Mucosa of descending colon (tissue), 3 donors: ENCODE data around the gene FYN. TPM values are rescaled to one million over a fixed set of nuclear protein-coding genes. Genes with fewer than 3 reads are reported as not detected.
A peak's percentile ranks its signal among the peaks of the same experiment; 100 is the strongest.

ENCODE experiments used
- ATAC-seq: fragments of 200-7000 bp; cut with Tn5 transposase; one replicate; pipeline ENCODE4 v1.9.1; 2020; ENCODE audit warnings: mild to moderate bottlenecking, moderate library complexity
- DNase-seq, 3 donors: peaks; one replicate each; pipeline ENCODE4 v3.0.0-alpha.2; 2020
- H3K36me3 ChIP-seq: fragments of 200-600 bp; one replicate; pipeline ENCODE4 v1.8.0; 2021; ENCODE audit warnings: low read depth, mild to moderate bottlenecking
- H3K4me1 ChIP-seq: fragments of 200-600 bp; one replicate; pipeline ENCODE4 v1.8.0; 2021; ENCODE audit warnings: low read depth, mild to moderate bottlenecking
- H3K4me3 ChIP-seq: fragments of 200-600 bp; one replicate; pipeline ENCODE4 v1.8.0; 2021; ENCODE audit warnings: mild to moderate bottlenecking
- H3K9me3 ChIP-seq: fragments of 200-600 bp; one replicate; pipeline ENCODE4 v1.8.0; 2021; ENCODE audit warnings: mild to moderate bottlenecking
- intact Hi-C, 2 donors: fragments of 100-400 bp; cut with DNase I in 1 of 2; cut with micrococcal nuclease in 1 of 2; formaldehyde crosslinking; loops; one replicate each; pipeline versions ENCODE4 v1.11.0 to v1.11.1; 2022; cut with DNase I, micrococcal nuclease
- total RNA-seq, 3 donors: library from RNA; stranded (reverse); fragmentation: NEBNext Ultra II Directional in 2 of 3; extraction: Animal tissue kit (Norgen Biotek cat#: 25700) in 2 of 3; gene quantifications; one replicate each; pipeline versions ENCODE4 v1.2.1 to v1.2.4, GENCODE V29; 2021 to 2023
- TF ChIP-seq, protein P1 (sequence below): fragments of 200-600 bp; IDR thresholded peaks from one replicate; pipeline ENCODE4 v1.8.0; 2022; ENCODE audit warnings: antibody characterized with exemption, mild to moderate bottlenecking
- donor health status: DM: no; HTN: no; CAD: no; lungs with moderate emphysema.
- donor health status: DM: no; HTN: no; CAD: no.
- donor health status: DM: no; HTN: yes; CAD: no.

The FYN gene
- total RNA-seq, 3 donors from 2014 or later = 15.0 to 63.0 (median 24.8) TPM

DNA sequence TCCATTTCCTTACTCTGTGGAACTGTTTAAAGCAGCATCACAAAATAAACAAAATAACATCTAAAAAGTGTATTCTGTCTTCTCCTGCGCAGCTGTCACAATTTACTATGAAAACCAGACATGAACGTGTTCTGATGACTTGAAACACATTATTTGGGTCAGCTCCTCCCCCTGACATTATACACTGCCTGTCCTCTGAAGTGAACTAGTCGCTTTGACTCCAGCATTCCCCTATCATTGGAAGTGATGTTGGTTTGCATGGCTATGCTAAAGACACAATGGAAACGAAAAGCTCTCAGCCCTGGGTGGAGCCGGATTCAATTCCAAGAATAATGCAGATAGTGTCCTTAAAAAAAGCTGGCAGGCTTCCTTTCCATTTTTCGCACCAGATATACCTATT, 125.9 kb downstream of the FYN start:
- H3K36me3 ChIP-seq = no peaks in the 10 kb centered on the region
- intact Hi-C loops = no loop called here
- DNase-seq (no peak), ATAC-seq (no peak)
- no peaks in the 10 kb centered on the region for H3K9me3 ChIP-seq
- H3K4me3 ChIP-seq = no peak overlapping the region
- no peaks in the 10 kb centered on the region for H3K4me1 ChIP-seq
- TF ChIP-seq, protein P1, sequence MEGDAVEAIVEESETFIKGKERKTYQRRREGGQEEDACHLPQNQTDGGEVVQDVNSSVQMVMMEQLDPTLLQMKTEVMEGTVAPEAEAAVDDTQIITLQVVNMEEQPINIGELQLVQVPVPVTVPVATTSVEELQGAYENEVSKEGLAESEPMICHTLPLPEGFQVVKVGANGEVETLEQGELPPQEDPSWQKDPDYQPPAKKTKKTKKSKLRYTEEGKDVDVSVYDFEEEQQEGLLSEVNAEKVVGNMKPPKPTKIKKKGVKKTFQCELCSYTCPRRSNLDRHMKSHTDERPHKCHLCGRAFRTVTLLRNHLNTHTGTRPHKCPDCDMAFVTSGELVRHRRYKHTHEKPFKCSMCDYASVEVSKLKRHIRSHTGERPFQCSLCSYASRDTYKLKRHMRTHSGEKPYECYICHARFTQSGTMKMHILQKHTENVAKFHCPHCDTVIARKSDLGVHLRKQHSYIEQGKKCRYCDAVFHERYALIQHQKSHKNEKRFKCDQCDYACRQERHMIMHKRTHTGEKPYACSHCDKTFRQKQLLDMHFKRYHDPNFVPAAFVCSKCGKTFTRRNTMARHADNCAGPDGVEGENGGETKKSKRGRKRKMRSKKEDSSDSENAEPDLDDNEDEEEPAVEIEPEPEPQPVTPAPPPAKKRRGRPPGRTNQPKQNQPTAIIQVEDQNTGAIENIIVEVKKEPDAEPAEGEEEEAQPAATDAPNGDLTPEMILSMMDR = no peak

DNA sequence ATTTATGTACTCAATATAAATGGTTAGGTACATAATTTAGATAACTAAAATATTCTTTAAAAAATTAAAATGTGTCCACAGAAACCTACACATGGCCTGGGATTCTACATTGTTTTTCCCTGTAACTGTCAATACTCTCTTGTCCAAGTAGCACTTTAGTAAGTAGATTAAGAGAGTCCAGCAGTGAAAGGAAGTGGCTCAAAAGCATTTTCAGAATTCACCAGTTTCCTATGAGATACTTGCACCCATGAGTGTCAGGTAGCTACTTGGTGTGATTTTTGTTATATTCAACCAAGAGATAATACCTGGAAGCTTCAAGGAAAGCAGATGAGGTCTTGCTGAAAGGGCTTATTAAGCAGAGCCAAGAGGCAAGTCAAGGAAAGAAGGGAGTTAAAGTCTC, 126.3 kb downstream of the FYN start:
- TF ChIP-seq, protein P1 = no peak
- Histone ChIP-seq H3K36me3 (no peaks in the 10 kb centered on the region), H3K4me1 (no peaks in the 10 kb centered on the region), H3K9me3 (no peaks in the 10 kb centered on the region), H3K4me3 (no peak overlapping the region)
- intact Hi-C loops = no loop called here
- ATAC-seq (no peak), DNase-seq (no peak)

DNA sequence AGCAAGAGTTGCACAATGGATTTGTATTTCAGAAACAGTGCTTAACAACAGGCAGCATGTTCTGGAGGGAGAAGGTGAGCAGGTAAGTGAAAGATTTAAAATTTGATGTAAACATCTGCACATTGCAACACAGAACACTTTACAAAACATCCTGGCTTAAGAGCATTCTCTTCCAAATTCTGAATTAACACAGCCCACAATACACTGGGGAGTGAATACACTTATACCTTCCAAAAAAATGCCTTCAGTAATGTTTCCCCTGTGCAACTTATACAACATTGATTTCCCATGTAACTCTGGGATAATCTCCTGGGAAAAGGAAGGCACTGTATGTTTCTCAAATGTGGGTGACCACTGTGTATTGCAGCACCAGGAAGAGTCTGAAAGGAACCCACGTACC, 127.6 kb downstream of the FYN start:
- DNase-seq = no peak
- Histone ChIP-seq H3K4me1 (no peaks in the 10 kb centered on the region), H3K4me3 (no peak overlapping the region), H3K9me3 (no peaks in the 10 kb centered on the region), H3K36me3 (no peaks in the 10 kb centered on the region)
- ATAC-seq = no peak
- intact Hi-C loops = no loop called here
- TF ChIP-seq, protein P1 = no peak

DNA sequence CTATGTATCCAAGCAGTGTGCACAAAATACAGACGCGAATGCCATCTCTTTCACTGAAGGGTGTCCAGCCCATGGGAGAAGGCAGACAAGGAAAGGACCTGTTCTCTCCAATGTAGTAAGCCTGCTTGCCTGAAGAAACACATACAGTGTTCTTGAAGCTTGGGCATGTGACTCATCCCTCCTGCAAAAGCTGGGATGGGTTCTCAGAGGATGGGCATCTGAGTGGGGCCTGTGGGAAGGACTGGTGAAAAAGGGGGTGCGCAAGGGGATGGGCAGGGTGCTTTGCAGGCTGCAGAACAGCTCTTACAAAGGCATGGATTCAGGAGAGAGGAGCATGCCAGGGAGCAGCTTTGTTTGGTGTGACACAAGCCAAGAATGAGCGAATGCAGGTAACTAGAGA, 128.1 kb downstream of the FYN start:
- ATAC-seq (no peak), DNase-seq (no peak)
- Histone ChIP-seq H3K4me3 (no peak overlapping the region), H3K4me1 (no peaks in the 10 kb centered on the region), H3K9me3 (no peaks in the 10 kb centered on the region), H3K36me3 (no peaks in the 10 kb centered on the region)
- intact Hi-C loops = no loop called here
- TF ChIP-seq, protein P1 = no peak

DNA sequence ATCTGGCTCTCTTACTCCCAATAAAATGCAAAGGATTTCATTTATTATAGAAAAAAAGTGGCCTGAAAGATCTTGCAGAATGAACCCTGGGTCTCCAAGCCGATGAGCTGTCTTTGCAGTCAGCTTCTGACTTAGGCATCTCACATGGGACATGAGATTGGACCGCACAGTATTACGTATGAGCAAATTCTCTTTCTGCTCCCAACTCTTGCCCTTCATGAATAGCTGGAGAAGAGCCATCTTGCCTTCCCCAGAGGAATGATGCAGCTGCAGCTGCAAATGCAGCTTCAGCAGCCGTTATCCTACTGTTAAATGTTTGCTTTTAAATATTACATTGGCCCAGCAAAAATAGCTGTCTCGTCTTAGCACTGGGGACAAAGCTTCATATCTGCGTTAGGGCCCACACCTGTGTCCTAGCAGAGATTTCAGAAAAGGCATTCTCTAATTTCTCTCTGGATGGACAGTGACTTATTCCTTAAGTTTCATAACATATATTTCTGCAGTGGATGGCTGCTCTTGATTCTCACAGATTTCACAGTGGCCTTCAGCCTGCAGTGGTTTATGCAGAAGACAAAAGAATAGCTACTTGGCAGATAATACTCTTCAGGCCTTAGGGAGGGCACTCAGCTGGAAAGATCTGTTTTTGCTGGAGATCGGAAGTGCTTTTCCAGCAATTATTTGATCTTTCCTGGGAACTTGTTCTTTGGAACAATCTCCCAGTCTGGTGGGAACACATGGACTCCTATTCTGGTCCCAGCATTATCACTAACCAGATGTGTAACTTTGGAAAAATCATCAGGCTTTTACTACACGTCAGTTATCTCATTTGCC, 129.2 kb downstream of the FYN start:
- no peak for DNase-seq
- TF ChIP-seq, protein P1 = no peak
- Histone ChIP-seq H3K36me3 (no peaks in the 10 kb centered on the region), H3K4me1 (no peaks in the 10 kb centered on the region), H3K4me3 (no peak overlapping the region), H3K9me3 (no peaks in the 10 kb centered on the region)
- peak; percentile 14 for ATAC-seq
- intact Hi-C loops = no loop called here
